Caco-2 (cell line): ENCODE results near the gene CC2D1A. TPM values are rescaled to one million over a fixed set of nuclear protein-coding genes. Genes with fewer than 3 reads are reported as not detected.

ENCODE experiments used
- BruUV-seq: library from RNA; stranded (reverse); fragments of 400-500 nt; replicated peaks from 2 replicates; lab custom pipeline; 2021; lab: Mats Ljungman, UMichigan
- CTCF ChIA-PET: fragments of 300-600 bp; sonication (Branson Sonifier 250); formaldehyde crosslinking; loops from one replicate; lab custom pipeline; 2022; ENCODE audit warnings: antibody characterized with exemption; lab: Charles Lee
- POLR2A ChIA-PET: fragments of 300-600 bp; sonication (Branson Sonifier 250); formaldehyde crosslinking; loops from one replicate; lab custom pipeline; 2022; ENCODE audit warnings: antibody characterized with exemption; lab: Charles Lee
- DNase-seq, 2 experiments: peaks; one replicate each; pipeline versions ENCODE4 v3.0.0 to v3.0.0-alpha.2; 2020 to 2022
- H3K27me3 ChIP-seq: replicated peaks from 2 replicates; pipeline ENCODE4 v1.6.0; 2011; ENCODE audit warnings: low read length; ENCODE audit not compliant: control insufficient read depth, insufficient read depth
- H3K36me3 ChIP-seq: 2 replicates; pipeline ENCODE4 v1.5.1; 2011; ENCODE audit warnings: low read length; ENCODE audit not compliant: control insufficient read depth, insufficient read depth
- H3K4me1 ChIP-seq: fragments of 250-450 bp; sonication (Bioruptor Pico); 2 replicates; pipeline ENCODE4 v1.5.1; 2020; ENCODE audit warnings: mild to moderate bottlenecking
- H3K4me3 ChIP-seq: 2 replicates; pipeline ENCODE4 v1.5.1; 2011; ENCODE audit warnings: low read depth, mild to moderate bottlenecking, control low read depth, low read length
- H3K9me3 ChIP-seq: fragments of 250-450 bp; sonication (Bioruptor Pico); 2 replicates; pipeline ENCODE4 v1.5.1; 2020; ENCODE audit warnings: mild to moderate bottlenecking, moderate library complexity
- H3K27ac Mint-ChIP-seq: one replicate; pipeline ENCODE4 v1.8.0; 2022; ENCODE audit warnings: mixed read lengths; ENCODE audit not compliant: unreplicated experiment
- H3K27me3 Mint-ChIP-seq: one replicate; pipeline ENCODE4 v1.8.0; 2022; ENCODE audit warnings: mixed read lengths; ENCODE audit not compliant: insufficient read depth, unreplicated experiment
- H3K36me3 Mint-ChIP-seq: one replicate; pipeline ENCODE4 v1.8.0; 2022; ENCODE audit warnings: mild to moderate bottlenecking, mixed read lengths; ENCODE audit not compliant: insufficient read depth, unreplicated experiment
- H3K4me1 Mint-ChIP-seq: one replicate; pipeline ENCODE4 v1.8.0; 2022; ENCODE audit warnings: low read depth, mixed read lengths; ENCODE audit not compliant: unreplicated experiment
- H3K4me3 Mint-ChIP-seq: one replicate; pipeline ENCODE4 v1.8.0; 2022; ENCODE audit warnings: mild to moderate bottlenecking, moderate library complexity, mixed read lengths; ENCODE audit not compliant: unreplicated experiment
- H3K9me3 Mint-ChIP-seq: one replicate; pipeline ENCODE4 v1.8.0; 2022; ENCODE audit warnings: mixed read lengths; ENCODE audit not compliant: unreplicated experiment
- CTCF ChIP-seq, 2 experiments: fragments of 200-600 bp in 1 of 2; IDR thresholded peaks; 1 replicate in 1 of 2; 2 replicates in 1 of 2; pipeline versions ENCODE4 v1.5.1 to v1.8.0; 2011 to 2022; ENCODE audit warnings: antibody characterized with exemption in 1 of 2, control low read depth in 1 of 2, inconsistent platforms in 1 of 2, low read depth in 1 of 2, low read length in 1 of 2, mild to moderate bottlenecking in 1 of 2, moderate library complexity in 1 of 2; ENCODE audit not compliant: insufficient read depth in 1 of 2, severe bottlenecking in 1 of 2, unreplicated experiment in 1 of 2
- intact Hi-C: fragments of 100-400 bp; cut with micrococcal nuclease; formaldehyde crosslinking; loops from one replicate; pipeline ENCODE4 v1.10.0; 2022; ENCODE audit not compliant: unreplicated experiment
- total RNA-seq: library from RNA; stranded (reverse); gene quantifications from 2 replicates; pipeline ENCODE4 v1.2.3, GENCODE V29; 2022

Gene CC2D1A
- total RNA-seq, 1 experiment from 2014 or later, result 48.2 TPM

DNA sequence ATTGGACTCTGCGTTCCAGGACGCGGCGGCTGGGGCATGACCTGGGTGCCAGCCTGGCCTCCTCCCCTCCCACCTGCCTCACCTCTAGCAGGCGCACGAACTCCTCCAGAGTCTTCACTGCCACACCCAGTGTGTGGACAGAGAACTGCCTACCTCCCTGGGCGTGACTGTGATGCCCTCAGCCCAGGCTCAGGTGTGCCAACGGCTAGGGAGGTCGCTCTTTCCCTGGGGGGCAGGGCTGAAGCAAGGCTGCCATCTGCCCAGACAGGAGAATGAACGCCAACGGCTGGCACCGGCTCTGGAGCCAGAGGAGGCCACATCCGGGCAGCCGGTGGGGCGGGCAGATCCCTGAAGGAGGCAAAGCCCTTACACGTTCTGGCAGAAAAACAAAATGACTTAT lies 17.7 kb upstream of the CC2D1A start:
- no peaks in the 10 kb centered on the region for H3K27me3 Mint-ChIP-seq
- TF ChIP-seq CTCF (IDR thresholded peaks at IDR 0.05; ENCODE audit: insufficient read depth in 1 of 2, low read depth in 1 of 2, low read length in 1 of 2, severe bottlenecking in 1 of 2, unreplicated experiment in 1 of 2), result no peak
- no peak overlapping the region for H3K4me3 ChIP-seq
- no peaks in the 10 kb centered on the region for H3K9me3 ChIP-seq
- DNase-seq, result no peak
- CTCF ChIA-PET, result no interaction called here
- H3K4me1 Mint-ChIP-seq, result peaks cover 14% of the 10 kb centered on the region
- H3K9me3 Mint-ChIP-seq, result no peaks in the 10 kb centered on the region
- BruUV-seq, result no TSS peak
- POLR2A ChIA-PET, result no interaction called here
- H3K36me3 ChIP-seq, result no peaks in the 10 kb centered on the region
- H3K27ac Mint-ChIP-seq, result no peak overlapping the region
- intact Hi-C loops, result no loop called here
- H3K27me3 ChIP-seq, result no peaks in the 10 kb centered on the region
- H3K36me3 Mint-ChIP-seq, result peaks cover 6% of the 10 kb centered on the region
- H3K4me1 ChIP-seq, result peaks cover 14% of the 10 kb centered on the region
- no peak overlapping the region for H3K4me3 Mint-ChIP-seq

- no TSS peak for BruUV-seq
Measured at GRCh38 chr19:13890136-13890535, 15.9 kb upstream of the CC2D1A start.

DNA sequence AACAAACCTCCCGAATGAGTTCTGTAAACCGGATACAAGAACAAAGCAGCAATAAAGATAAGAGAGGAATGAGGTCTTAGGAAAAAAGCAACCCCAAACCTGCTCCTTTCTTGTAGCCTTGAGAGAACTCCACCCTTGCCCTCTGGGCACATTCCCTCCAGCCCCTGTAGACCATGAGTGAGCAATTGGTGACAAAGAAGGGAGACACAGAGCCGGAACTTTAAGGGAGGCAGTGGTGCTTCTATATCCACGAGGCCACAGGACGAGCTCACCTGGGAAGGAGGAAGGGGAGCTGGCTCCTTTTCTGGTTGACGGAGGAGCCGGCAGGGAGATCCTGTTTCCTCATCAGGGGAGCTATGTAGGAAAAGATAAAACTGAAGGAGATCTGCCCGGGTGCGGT lies 13.1 kb upstream of the CC2D1A start:
- Histone ChIP-seq H3K4me1 (peaks cover 20% of the 10 kb centered on the region), H3K27me3 (no peaks in the 10 kb centered on the region), H3K9me3 (no peaks in the 10 kb centered on the region), H3K36me3 (no peaks in the 10 kb centered on the region), H3K4me3 (no peak overlapping the region)
- Mint-ChIP-seq H3K27ac (peak overlapping the region; percentile 61), H3K9me3 (no peaks in the 10 kb centered on the region), H3K4me1 (peaks cover 7% of the 10 kb centered on the region), H3K36me3 (no peaks in the 10 kb centered on the region), H3K4me3 (peak overlapping the region; percentile 14), H3K27me3 (no peaks in the 10 kb centered on the region)
- intact Hi-C loops, result no loop called here
- no peak for TF ChIP-seq CTCF (IDR thresholded peaks at IDR 0.05; ENCODE audit: insufficient read depth in 1 of 2, low read depth in 1 of 2, low read length in 1 of 2, severe bottlenecking in 1 of 2, unreplicated experiment in 1 of 2)
- peak; percentile 79 to 85 for DNase-seq
- no TSS peak for BruUV-seq
- ChIA-PET POLR2A (interaction anchor here (0.6 kb wide), 1 partner anchor 114 kb away, joined by 3 read pairs; no protein-coding TSS in a partner anchor), CTCF (interaction anchor here (0.6 kb wide), 1 partner anchor 151 kb away, joined by 5 read pairs; no protein-coding TSS in a partner anchor)

More at GRCh38 chr19:13890136-13890535, 15.9 kb upstream of the CC2D1A start:
- DNase-seq, result no peak
- Histone ChIP-seq H3K4me3 (no peak overlapping the region), H3K4me1 (peaks cover 20% of the 10 kb centered on the region), H3K36me3 (no peaks in the 10 kb centered on the region), H3K27me3 (no peaks in the 10 kb centered on the region), H3K9me3 (no peaks in the 10 kb centered on the region)
- peaks cover 7% of the 10 kb centered on the region for H3K4me1 Mint-ChIP-seq
- CTCF ChIA-PET, result no interaction called here
- H3K27ac Mint-ChIP-seq, result no peak overlapping the region
- no peak overlapping the region for H3K4me3 Mint-ChIP-seq
- POLR2A ChIA-PET, result no interaction called here
- intact Hi-C loops, result no loop called here
- H3K27me3 Mint-ChIP-seq, result no peaks in the 10 kb centered on the region
- no peaks in the 10 kb centered on the region for H3K36me3 Mint-ChIP-seq
- TF ChIP-seq CTCF (IDR thresholded peaks at IDR 0.05; ENCODE audit: insufficient read depth in 1 of 2, low read depth in 1 of 2, low read length in 1 of 2, severe bottlenecking in 1 of 2, unreplicated experiment in 1 of 2), result no peak
- H3K9me3 Mint-ChIP-seq, result no peaks in the 10 kb centered on the region
